ENCODE data around the gene AAMDC.

AAMDC gene

GRCh38 chr11:77820565-77821348 is at the start of gene AAMDC, which contains the start of gene RSF1:
Gene AAMDC (plus strand): TSS chr11:77821144. CDS start chr11:77842497, 21,353 bp downstream.
Gene RSF1 (minus strand): TSS chr11:77820722. CDS start chr11:77820714, 8 bp downstream.
- Histone ChIP-seq H3K4me1 (peaks cover 9% of the 10 kb centered on the region), H3K4me3 (peak within 1 kb of the TSS; percentile 99), H3K36me3 (replicated peaks) (peaks cover 5% of the 10 kb centered on the region), H3K27me3 (ENCODE audit: low read depth) (no peaks in the 10 kb centered on the region), H3K9me3 (no peaks in the 10 kb centered on the region)
- in situ Hi-C loops (cut with MboI; ENCODE audit: low sequenced_read_pairs), result no loop called here
- DNase-seq (ENCODE audit: low spot score in 2 of 2), result peak; percentile 96 to 99

DNA sequence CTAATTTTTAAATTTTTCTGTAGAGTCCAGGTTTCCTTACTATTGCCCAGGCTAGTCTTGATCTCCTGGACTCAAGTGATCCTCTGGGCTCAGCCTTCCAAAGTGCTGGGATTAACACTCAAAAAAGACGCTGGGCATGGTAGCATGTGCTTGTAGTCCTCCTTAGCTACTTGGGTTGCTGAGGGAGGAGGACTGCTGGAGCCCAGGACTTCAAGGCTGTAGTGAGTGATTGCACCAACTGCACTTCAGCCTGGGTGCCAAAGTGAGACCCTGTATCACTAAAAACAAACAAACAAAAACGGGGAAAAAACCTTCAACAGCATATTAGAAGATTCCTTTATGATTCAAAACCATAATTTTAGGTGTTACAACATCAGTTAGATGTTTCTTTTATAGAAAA is 45.0 kb upstream of the AAMDC start:
- DNase-seq (ENCODE audit: low spot score in 2 of 2), result no peak
- Histone ChIP-seq H3K9me3 (no peaks in the 10 kb centered on the region), H3K27me3 (ENCODE audit: low read depth) (no peaks in the 10 kb centered on the region), H3K36me3 (replicated peaks) (no peaks in the 10 kb centered on the region), H3K4me3 (no peak overlapping the region), H3K4me1 (no peaks in the 10 kb centered on the region; the same call in 1 of the 2 replicates)
- in situ Hi-C loops (cut with MboI; ENCODE audit: low sequenced_read_pairs), result loop anchor here (10.0 to 25.0 kb wide), 2 partner anchors 229 to 786 kb away; partner anchors contain the start of gene NARS2

DNA sequence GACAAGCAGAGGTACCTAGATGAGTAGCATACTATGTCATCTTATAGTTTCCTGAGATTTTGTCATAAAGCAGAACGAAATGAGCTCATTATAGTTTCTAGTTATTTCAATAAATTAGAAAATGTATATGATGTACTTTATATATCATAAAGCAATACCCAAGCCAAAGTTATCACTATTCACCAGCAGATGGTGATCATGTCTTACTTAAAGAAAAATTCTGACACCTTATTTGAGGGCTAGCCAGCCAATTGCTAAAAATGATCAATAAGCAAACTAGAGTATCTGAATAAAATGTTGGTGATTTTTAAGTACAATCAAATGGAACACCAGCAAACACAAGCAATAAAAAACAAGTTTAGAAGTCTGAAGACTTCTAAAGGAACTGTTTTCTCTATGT is 44.5 kb upstream of the AAMDC start:
- in situ Hi-C loops (cut with MboI; ENCODE audit: low sequenced_read_pairs), result loop anchor here (10.0 to 25.0 kb wide), 2 partner anchors 228 to 786 kb away; partner anchors contain the start of gene NARS2
- no peaks in the 10 kb centered on the region for H3K27me3 ChIP-seq (ENCODE audit: low read depth)
- H3K4me3 ChIP-seq, result no peak overlapping the region
- H3K36me3 ChIP-seq (replicated peaks), result no peaks in the 10 kb centered on the region
- peak in 1 of 2 experiments; percentile 28 for DNase-seq (ENCODE audit: low spot score in 2 of 2)
- H3K9me3 ChIP-seq, result no peaks in the 10 kb centered on the region
- no peaks in the 10 kb centered on the region; the same call in 1 of the 2 replicates for H3K4me1 ChIP-seq

DNA sequence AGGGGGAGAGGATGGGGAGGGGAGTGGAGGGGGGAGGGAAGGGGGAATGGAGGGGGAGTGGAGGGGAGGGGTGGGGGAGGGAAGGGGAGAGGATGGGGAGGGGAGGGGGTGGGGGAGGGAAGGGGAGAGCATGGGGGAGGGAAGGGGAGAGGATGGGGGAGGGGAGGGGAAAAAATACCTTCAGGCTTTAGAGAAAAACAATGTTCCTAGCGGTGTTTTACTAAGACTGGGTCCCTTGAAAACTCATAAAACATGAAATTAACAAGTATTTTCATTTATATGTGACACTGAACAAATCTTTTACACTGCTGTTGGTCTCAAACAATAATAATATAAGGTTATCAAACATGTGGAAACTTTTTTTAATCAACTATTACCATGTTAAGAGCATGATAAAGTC is 42.8 kb upstream of the AAMDC start:
- H3K27me3 ChIP-seq (ENCODE audit: low read depth), result no peaks in the 10 kb centered on the region
- no peak overlapping the region for H3K4me3 ChIP-seq
- H3K9me3 ChIP-seq, result no peaks in the 10 kb centered on the region
- in situ Hi-C loops (cut with MboI; ENCODE audit: low sequenced_read_pairs), result loop anchor here (10.0 to 25.0 kb wide), 2 partner anchors 227 to 784 kb away; partner anchors contain the start of gene NARS2
- H3K36me3 ChIP-seq (replicated peaks), result no peaks in the 10 kb centered on the region
- no peak for DNase-seq (ENCODE audit: low spot score in 2 of 2)
- no peaks in the 10 kb centered on the region; the same call in 1 of the 2 replicates for H3K4me1 ChIP-seq

GRCh38 chr11:77778549-77778948 is 42.4 kb upstream of the AAMDC start:
- peak in 1 of 2 experiments; percentile 0 for DNase-seq (ENCODE audit: low spot score in 2 of 2)
- Histone ChIP-seq H3K27me3 (ENCODE audit: low read depth) (no peaks in the 10 kb centered on the region), H3K4me1 (no peaks in the 10 kb centered on the region; the same call in 1 of the 2 replicates), H3K9me3 (no peaks in the 10 kb centered on the region), H3K4me3 (no peak overlapping the region), H3K36me3 (replicated peaks) (no peaks in the 10 kb centered on the region)
- in situ Hi-C loops (cut with MboI; ENCODE audit: low sequenced_read_pairs), result loop anchor here (10.0 to 25.0 kb wide), 2 partner anchors 226 to 784 kb away; partner anchors contain the start of gene NARS2

DNA sequence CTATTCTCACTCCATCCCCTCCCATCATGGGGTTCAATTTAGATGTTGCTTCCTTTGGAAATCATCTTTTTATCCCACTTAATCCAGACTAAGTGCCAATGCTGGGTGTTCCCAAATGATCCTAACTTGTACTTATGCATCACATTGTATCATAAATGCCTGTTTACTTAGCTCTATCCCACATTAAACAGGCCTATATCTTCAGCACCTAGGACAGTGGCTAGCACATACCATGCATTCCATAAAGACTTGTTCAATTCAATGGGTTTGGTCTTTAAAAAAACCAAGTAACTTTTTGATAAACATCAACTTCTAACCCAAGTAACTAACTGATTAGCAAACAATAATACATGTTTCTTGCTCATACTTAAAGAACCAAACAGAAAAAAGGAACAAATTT is 41.0 kb upstream of the AAMDC start:
- no peaks in the 10 kb centered on the region for H3K36me3 ChIP-seq (replicated peaks)
- peak; percentile 25 to 28 for DNase-seq (ENCODE audit: low spot score in 2 of 2)
- no peak overlapping the region for H3K4me3 ChIP-seq
- no peaks in the 10 kb centered on the region for H3K27me3 ChIP-seq (ENCODE audit: low read depth)
- no peaks in the 10 kb centered on the region for H3K9me3 ChIP-seq
- peaks cover 4% of the 10 kb centered on the region for H3K4me1 ChIP-seq
- in situ Hi-C loops (cut with MboI; ENCODE audit: low sequenced_read_pairs), result loop anchor here (10.0 to 25.0 kb wide), 2 partner anchors 225 to 782 kb away; partner anchors contain the start of gene NARS2

DNA sequence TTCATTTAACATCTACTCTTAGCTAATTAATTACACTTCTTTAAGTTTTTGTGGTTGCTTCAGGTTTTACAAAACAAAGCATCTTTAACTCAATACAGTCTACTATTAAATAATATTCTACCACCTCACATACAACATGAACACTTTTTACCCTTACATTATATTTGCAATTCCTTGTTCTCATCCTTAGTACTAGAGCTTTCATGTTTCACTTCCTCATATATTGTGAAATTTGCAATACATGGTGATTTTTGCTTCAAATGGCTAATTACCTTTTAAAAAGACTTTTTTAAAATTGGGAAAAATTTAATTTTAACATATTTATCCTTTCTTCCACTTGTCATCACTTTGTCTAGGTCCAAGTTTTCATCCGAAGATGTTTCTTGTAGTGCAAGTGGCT is 37.9 kb upstream of the AAMDC start:
- peaks cover 4% of the 10 kb centered on the region for H3K4me1 ChIP-seq
- H3K36me3 ChIP-seq (replicated peaks), result no peaks in the 10 kb centered on the region
- no peaks in the 10 kb centered on the region for H3K27me3 ChIP-seq (ENCODE audit: low read depth)
- H3K4me3 ChIP-seq, result no peak overlapping the region
- peak in 1 of 2 experiments; percentile 1 for DNase-seq (ENCODE audit: low spot score in 2 of 2)
- in situ Hi-C loops (cut with MboI; ENCODE audit: low sequenced_read_pairs), result loop anchor here (25.0 kb wide), 1 partner anchor 779 kb away; the partner anchor contains the start of gene NARS2
- no peaks in the 10 kb centered on the region for H3K9me3 ChIP-seq

DNA sequence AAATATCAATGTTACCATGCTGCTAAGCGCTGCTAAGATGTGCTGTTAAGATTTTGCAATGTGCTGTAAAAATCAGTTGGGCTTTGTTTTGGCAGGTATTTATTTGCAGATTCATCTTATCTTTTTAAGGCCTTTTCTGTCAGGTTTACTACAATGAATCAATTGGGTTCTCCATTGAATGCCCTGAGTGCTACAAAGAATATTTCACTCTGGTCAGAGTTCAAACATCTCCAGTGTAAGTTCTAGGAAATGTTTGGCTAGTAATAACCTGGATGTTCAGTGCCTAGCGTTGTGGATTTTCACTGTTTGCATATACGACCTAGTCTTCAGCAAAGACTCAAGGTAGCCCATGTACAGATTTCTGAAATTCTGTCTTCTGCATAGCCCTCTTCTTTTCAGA is 36.4 kb upstream of the AAMDC start:
- Histone ChIP-seq H3K27me3 (ENCODE audit: low read depth) (no peaks in the 10 kb centered on the region), H3K9me3 (no peaks in the 10 kb centered on the region), H3K36me3 (replicated peaks) (no peaks in the 10 kb centered on the region), H3K4me1 (peaks cover 6% of the 10 kb centered on the region), H3K4me3 (no peak overlapping the region)
- no peak for DNase-seq (ENCODE audit: low spot score in 2 of 2)
- in situ Hi-C loops (cut with MboI; ENCODE audit: low sequenced_read_pairs), result loop anchor here (25.0 kb wide), 1 partner anchor 778 kb away; the partner anchor contains the start of gene NARS2

GRCh38 chr11:77789061-77789730 is 31.7 kb upstream of the AAMDC start:
- in situ Hi-C loops (cut with MboI; ENCODE audit: low sequenced_read_pairs), result loop anchor here (25.0 kb wide), 1 partner anchor 773 kb away; the partner anchor contains the start of gene NARS2
- H3K4me1 ChIP-seq, result peaks cover 27% of the 10 kb centered on the region
- H3K27me3 ChIP-seq (ENCODE audit: low read depth), result no peaks in the 10 kb centered on the region
- H3K36me3 ChIP-seq (replicated peaks), result peaks cover 11% of the 10 kb centered on the region
- no peak overlapping the region for H3K4me3 ChIP-seq
- H3K9me3 ChIP-seq, result peaks cover 12% of the 10 kb centered on the region; the same call in 1 of the 2 replicates
- DNase-seq (ENCODE audit: low spot score in 2 of 2), result peak in 1 of 2 experiments; percentile 10

GRCh38 chr11:77789731-77790476 is 31.0 kb upstream of the AAMDC start:
- peaks cover 11% of the 10 kb centered on the region for H3K36me3 ChIP-seq (replicated peaks)
- H3K4me3 ChIP-seq, result no peak overlapping the region
- H3K27me3 ChIP-seq (ENCODE audit: low read depth), result no peaks in the 10 kb centered on the region
- peaks cover 12% of the 10 kb centered on the region; the same call in 1 of the 2 replicates for H3K9me3 ChIP-seq
- H3K4me1 ChIP-seq, result peaks cover 23% of the 10 kb centered on the region
- no peak for DNase-seq (ENCODE audit: low spot score in 2 of 2)
- in situ Hi-C loops (cut with MboI; ENCODE audit: low sequenced_read_pairs), result loop anchor here (25.0 kb wide), 1 partner anchor 772 kb away; the partner anchor contains the start of gene NARS2

DNA sequence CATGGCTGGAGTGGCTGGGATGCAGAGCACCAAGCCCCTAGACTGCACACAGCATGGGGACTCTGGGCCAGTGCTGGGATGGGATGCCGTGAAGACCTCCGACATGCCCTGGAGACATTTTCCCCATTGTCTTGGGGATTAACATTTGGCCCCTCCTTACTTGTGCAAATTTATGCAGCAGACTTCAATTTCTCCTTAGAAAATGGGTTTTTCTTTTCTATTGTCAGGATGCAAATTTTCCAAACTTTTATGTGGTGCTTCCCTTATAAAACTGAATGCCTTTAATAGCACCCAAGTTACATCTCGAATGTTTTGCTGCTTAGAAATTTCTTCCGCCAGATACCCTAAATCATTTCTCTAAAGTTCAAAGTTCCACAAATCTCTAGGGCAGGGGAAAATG is 29.6 kb upstream of the AAMDC start:
- peaks cover 23% of the 10 kb centered on the region for H3K4me1 ChIP-seq
- H3K27me3 ChIP-seq (ENCODE audit: low read depth), result no peaks in the 10 kb centered on the region
- peaks cover 12% of the 10 kb centered on the region; the same call in 1 of the 2 replicates for H3K9me3 ChIP-seq
- H3K36me3 ChIP-seq (replicated peaks), result peaks cover 11% of the 10 kb centered on the region
- H3K4me3 ChIP-seq, result peak overlapping the region; percentile 2; the same call in 1 of the 2 replicates
- peak; percentile 90 to 92 for DNase-seq (ENCODE audit: low spot score in 2 of 2)
- in situ Hi-C loops (cut with MboI; ENCODE audit: low sequenced_read_pairs), result loop anchor here (25.0 kb wide), 1 partner anchor 771 kb away; the partner anchor contains the start of gene NARS2

DNA sequence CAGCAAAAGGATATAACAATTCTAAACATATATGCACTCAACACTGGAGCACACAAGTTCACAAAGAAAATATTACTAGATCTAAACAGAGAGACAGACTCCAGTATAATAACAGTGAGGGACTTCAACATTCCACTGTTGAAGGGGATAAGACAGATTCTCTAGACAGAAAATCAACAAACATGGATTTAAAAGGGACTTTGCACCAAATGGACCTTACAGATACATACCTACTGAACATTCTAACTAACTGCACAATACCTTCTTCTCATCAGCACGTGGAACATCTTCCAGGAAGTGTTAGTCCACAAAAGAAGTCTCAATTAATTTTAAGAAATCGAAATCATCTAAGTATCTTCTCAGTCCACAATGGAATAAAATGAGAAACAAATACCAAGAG is 27.0 kb upstream of the AAMDC start:
- peaks cover 11% of the 10 kb centered on the region for H3K36me3 ChIP-seq (replicated peaks)

More for the DNA sequence above, 27.0 kb upstream of the AAMDC start:
- peaks cover 12% of the 10 kb centered on the region; the same call in 1 of the 2 replicates for H3K9me3 ChIP-seq
- in situ Hi-C loops (cut with MboI; ENCODE audit: low sequenced_read_pairs), result loop anchor here (25.0 kb wide), 1 partner anchor 768 kb away; the partner anchor contains the start of gene NARS2
- DNase-seq (ENCODE audit: low spot score in 2 of 2), result no peak
- no peaks in the 10 kb centered on the region for H3K27me3 ChIP-seq (ENCODE audit: low read depth)
- no peak overlapping the region for H3K4me3 ChIP-seq
- H3K4me1 ChIP-seq, result peaks cover 21% of the 10 kb centered on the region
